HG03378 (cell line): ENCODE measurements around the gene MPL.

Source experiments
- ATAC-seq: cut with Tn5 transposase; IDR thresholded peaks from one replicate; pipeline ENCODE4 v1.9.1; 2021; ENCODE audit warnings: mild to moderate bottlenecking, moderate library complexity; ENCODE audit not compliant: unreplicated experiment

The MPL gene

GRCh38 chr1:43305926-43306687 is 31.5 kb upstream of the MPL start:
- no peak for ATAC-seq

- ATAC-seq, result no peak
Measured at GRCh38 chr1:43306688-43307457, 30.7 kb upstream of the MPL start.

DNA sequence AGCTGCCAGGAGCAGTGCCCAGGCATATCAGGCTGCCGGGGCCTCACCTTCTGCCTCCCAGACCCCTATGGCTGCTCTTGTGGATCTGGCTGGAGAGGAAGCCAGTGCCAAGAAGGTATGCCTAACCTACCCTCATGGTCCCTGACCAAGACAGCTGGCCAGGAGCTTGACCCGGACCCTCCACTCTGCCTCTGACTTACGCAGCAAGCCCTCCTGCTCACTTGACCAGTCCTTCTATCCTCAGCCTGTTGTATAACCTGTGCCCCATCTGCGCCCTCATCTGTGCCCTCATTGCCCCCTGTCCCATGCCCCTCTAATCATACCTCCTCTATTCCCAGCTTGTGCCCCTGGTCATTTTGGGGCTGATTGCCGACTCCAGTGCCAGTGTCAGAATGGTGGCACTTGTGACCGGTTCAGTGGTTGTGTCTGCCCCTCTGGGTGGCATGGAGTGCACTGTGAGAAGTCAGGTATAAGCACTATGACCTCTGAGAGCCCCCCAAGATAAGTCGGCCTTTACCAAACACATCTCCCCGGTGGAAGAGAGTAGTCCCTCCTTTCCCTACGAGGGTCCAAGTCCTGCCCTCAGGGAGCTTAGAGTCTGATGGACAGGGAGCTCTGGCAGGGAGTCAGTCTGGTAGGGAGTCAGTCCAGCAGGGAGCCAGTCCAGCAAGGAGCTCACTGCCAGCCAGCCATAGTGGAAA is 30.0 kb upstream of the MPL start:
- ATAC-seq, result no peak

- no peak for ATAC-seq
Measured at GRCh38 chr1:43308635-43309404, 28.8 kb upstream of the MPL start.

GRCh38 chr1:43309405-43310025 is 28.1 kb upstream of the MPL start:
- ATAC-seq, result no peak

DNA sequence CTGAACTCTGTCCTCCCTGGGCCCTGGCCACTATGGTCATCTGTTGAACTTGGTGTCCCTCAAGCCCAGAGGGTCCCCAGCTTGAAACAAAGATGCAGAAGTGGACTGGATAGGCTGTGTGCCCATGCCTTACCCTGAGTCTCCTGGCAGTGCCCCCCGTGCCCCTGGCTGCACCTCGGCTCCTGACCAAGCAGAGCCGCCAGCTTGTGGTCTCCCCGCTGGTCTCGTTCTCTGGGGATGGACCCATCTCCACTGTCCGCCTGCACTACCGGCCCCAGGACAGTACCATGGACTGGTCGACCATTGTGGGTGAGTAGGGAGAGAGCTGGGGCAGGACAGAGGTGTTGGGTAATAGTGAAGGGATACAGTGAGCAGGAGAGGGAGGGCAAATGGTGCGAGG is 26.1 kb upstream of the MPL start:
- ATAC-seq, result no peak

- ATAC-seq, result no peak
Measured at GRCh38 chr1:43312212-43312623, 25.4 kb upstream of the MPL start.

- no peak for ATAC-seq
Measured at GRCh38 chr1:43312663-43313515, 24.7 kb upstream of the MPL start.

DNA sequence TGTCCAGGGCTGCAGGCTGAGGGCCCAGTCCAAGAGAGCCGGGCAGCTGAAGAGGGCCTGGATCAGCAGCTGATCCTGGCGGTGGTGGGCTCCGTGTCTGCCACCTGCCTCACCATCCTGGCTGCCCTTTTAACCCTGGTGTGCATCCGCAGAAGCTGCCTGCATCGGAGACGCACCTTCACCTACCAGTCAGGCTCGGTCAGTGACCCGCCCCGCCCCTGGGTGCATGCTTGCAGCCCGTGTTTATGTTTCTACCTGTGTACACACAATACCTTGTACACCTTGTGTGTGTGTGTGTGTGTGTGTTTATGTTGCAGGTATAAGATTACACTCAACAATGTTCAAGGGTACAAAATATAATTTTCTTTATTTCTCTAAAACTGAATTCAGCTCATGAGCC is 23.8 kb upstream of the MPL start:
- no peak for ATAC-seq

DNA sequence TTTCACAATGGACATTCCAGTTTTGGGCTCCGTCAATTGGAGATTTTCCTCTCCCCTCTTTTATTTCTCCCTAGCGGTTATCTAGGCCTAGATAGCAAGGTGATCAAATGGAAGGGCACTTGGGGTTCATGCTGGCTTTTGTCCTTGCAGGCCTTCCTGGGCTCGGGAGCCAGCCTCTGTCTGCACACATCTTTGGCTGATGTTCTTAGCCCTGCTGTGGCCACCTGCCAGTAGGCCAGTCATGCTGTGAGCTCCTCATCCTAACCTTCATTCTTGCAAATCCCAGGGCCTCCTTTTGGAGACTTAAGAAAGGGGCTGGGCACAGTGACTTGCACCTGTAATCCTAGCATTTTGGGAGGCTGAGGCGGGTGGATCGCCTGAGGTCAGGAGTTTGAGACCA is 23.4 kb upstream of the MPL start:
- no peak for ATAC-seq

- ATAC-seq, result no peak
Measured at GRCh38 chr1:43315481-43315880, 22.1 kb upstream of the MPL start.

DNA sequence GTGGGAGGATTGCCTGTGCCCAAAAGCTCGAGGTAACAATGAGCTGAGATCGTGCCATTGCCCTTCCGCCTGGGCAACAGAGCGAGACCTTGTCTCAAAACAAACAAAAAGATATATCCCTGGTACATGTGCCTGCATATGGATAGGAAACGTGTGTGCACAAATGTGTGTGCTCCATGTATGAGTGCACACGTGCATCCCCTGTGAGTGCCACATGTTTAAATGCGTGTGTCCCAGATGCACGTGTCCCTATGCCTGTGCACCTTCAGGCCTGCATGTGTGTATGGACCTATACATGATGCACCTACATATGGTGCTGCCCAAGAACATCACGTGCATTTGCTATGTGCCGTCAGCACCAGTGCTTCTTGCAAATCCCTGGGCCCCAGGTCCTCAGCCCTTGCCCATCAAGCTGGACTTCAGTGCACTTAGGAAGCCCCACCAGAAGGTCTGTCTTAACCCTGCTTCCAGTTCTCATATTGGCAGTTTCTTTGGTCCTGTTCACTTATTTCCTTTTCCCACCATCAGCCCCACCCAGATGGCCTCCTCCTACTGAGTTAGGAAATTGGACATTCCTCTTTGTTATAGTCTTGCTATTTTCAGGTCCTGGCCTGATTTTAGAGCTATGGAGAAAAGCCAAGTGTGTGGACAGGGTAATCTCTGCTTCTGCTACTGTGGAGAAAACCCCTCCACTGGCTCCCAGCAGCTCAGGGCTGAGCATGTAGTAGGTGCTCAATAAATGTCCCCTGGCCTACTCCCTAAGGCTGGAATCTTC is 21.5 kb upstream of the MPL start:
- ATAC-seq, result no peak

DNA sequence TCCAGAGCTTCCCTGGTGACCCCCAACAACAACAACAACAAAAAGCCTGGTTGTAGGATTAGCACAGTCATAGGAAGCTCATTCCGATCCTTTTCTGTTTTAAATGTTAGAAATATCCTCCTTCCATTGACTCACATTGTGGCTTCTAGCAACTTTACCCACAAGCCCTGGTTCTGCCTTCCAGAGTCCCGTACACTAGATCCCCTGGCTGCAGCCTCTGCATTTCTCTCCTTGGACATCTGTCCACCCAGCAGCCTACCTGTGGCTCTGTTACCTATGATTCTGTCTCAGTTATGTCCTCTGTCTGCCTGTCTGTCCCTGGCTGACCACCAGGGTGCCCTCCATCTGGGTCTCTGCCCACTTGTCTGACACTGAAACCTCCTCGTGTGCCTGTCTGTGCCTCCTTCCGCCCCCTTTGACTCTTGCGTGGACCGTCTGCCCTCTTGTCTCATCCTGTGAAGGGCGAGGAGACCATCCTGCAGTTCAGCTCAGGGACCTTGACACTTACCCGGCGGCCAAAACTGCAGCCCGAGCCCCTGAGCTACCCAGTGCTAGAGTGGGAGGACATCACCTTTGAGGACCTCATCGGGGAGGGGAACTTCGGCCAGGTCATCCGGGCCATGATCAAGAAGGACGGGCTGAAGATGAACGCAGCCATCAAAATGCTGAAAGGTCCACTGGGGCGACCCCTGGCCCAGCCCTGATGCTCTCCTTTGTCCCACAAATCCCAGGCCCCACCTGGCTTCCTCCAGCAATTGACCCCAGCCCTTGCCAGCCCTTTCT is 20.7 kb upstream of the MPL start:
- ATAC-seq, result no peak

GRCh38 chr1:43317817-43318471 is 19.7 kb upstream of the MPL start:
- no peak for ATAC-seq

DNA sequence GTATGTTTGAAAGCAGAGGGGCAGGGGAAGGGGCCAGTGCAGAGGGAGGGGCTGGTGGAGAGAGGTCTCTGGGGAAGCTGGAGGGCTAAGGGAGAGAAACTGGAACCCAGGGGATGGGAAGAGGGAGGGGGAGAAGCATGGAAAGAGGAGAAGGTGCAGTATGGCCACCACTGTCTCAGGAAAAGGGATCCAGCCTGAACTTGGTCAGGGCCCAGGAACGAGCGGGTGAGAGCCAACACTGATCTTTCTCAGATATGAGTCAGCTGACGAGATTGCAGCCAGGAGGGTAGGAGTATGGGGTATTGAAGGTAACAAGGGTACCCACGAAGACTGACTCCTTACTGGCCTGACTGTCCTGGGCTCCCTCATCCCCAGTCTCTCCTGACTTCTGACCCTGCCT is 18.8 kb upstream of the MPL start:
- ATAC-seq, result no peak

DNA sequence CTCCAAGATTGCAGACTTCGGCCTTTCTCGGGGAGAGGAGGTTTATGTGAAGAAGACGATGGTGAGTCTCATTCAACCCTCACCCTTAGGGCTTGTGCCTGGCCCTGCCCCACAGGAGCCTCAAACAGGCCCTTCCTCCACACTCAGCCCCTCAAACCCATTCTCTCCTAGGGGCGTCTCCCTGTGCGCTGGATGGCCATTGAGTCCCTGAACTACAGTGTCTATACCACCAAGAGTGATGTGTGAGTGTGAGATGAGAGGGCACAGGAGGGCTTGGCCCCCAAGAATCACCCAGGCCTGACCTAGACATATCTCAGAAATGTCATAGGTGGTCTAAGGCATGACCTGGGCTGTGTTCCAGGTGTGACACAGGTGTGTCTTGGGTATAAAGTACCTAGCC is 18.3 kb upstream of the MPL start:
- no peak for ATAC-seq

DNA sequence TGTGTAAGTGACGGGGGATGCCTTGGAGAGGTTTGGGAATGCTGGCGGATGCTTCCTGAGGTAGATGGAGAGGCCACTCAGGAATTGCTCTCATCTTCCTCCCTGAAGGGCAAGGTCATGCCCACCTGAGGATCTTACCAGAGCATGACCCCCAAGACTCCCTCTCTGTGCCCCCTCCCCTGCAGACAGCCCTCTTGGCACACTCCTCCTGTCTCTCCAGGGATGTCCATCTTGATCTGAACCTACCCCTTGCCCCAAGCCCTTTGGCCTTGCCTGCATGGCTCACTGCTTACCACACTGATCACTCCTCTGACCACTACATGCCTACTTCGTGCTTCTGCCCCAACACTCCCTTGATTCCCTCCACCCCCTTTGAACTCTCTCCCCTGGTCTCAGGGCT is 17.9 kb upstream of the MPL start:
- ATAC-seq, result no peak
